ENCODE data around the gene PHF10. TPM values are rescaled to one million over a fixed set of nuclear protein-coding genes. Genes with fewer than 3 reads are reported as not detected.
"Not testable (repeated sequence)": the region's sequence is repeated elsewhere in the genome, so short reads cannot be mapped to it uniquely, and the experiment has no call there.

PHF10 gene
- total RNA-seq, 2 donors from 2014 or later = 82.5 to 82.8 TPM

GRCh38 chr6:169700296-169700695, 24.0 kb downstream of the PHF10 start:
- DNase-seq = no peak
- H3K27ac ChIP-seq (ENCODE audit: low read depth, low read length) = no peak overlapping the region

GRCh38 chr6:169697115-169697514, 27.2 kb downstream of the PHF10 start:
- H3K4me3 Mint-ChIP-seq; H3K27ac ChIP-seq (ENCODE audit: low read depth, low read length); H3K4me1 Mint-ChIP-seq; H3K27me3 ChIP-seq (ENCODE audit: control insufficient read depth, insufficient read depth, low read length, poor library complexity, severe bottlenecking); H3K27me3 Mint-ChIP-seq (ENCODE audit: insufficient read depth); H3K9ac ChIP-seq (ENCODE audit: extremely low read depth, low read length, poor library complexity, severe bottlenecking); H3K4me3 ChIP-seq (ENCODE audit: low read length); H3K27ac Mint-ChIP-seq: not testable (repeated sequence)
- DNase-seq = peak; percentile 84
- Mint-ChIP-seq H3K9me3 (peaks cover 39% of the 10 kb centered on the region), H3K36me3 (ENCODE audit: low read depth) (peaks cover 65% of the 10 kb centered on the region)
- Histone ChIP-seq H3K9me3 (ENCODE audit: control insufficient read depth, low read length) (peaks cover 62% of the 10 kb centered on the region), H3K4me1 (ENCODE audit: control insufficient read depth, insufficient read depth, low read length) (peaks cover 11% of the 10 kb centered on the region), H3K36me3 (ENCODE audit: control insufficient read depth, insufficient read depth, low read length) (peaks cover 65% of the 10 kb centered on the region)
- peak; percentile 77 for TF ChIP-seq CTCF (conservative IDR thresholded peaks at IDR 0.05)
- WGBS, 2 experiments (ENCODE audit: insufficient coverage in 1 of 2, insufficient read length in 1 of 2) = 83 to 86% methylated on average over 7 to 10 of the region's 10 CpGs

More at GRCh38 chr6:169700296-169700695, 24.0 kb downstream of the PHF10 start:
- peaks cover 44% of the 10 kb centered on the region for H3K36me3 Mint-ChIP-seq (ENCODE audit: low read depth)
- no peak for TF ChIP-seq CTCF (conservative IDR thresholded peaks at IDR 0.05)
- peak overlapping the region; percentile 91 for H3K4me3 Mint-ChIP-seq
- Histone ChIP-seq H3K4me3 (ENCODE audit: low read length) (peak overlapping the region; percentile 95), H3K27me3 (ENCODE audit: control insufficient read depth, insufficient read depth, low read length, poor library complexity, severe bottlenecking) (no peaks in the 10 kb centered on the region), H3K9me3 (ENCODE audit: control insufficient read depth, low read length) (peaks cover 30% of the 10 kb centered on the region), H3K9ac (ENCODE audit: extremely low read depth, low read length, poor library complexity, severe bottlenecking) (peak overlapping the region; percentile 24), H3K4me1 (ENCODE audit: control insufficient read depth, insufficient read depth, low read length) (peaks cover 11% of the 10 kb centered on the region), H3K36me3 (ENCODE audit: control insufficient read depth, insufficient read depth, low read length) (peaks cover 64% of the 10 kb centered on the region)
- peaks cover 28% of the 10 kb centered on the region for H3K4me1 Mint-ChIP-seq
- no peaks in the 10 kb centered on the region for H3K27me3 Mint-ChIP-seq (ENCODE audit: insufficient read depth)
- H3K9me3 Mint-ChIP-seq = peaks cover 20% of the 10 kb centered on the region
- peak overlapping the region; percentile 32 for H3K27ac Mint-ChIP-seq
- 68 to 78% methylated on average over 1 to 5 of the region's 5 CpGs for WGBS, 2 experiments (ENCODE audit: insufficient coverage in 1 of 2, insufficient read length in 1 of 2)

- H3K27me3 Mint-ChIP-seq (ENCODE audit: insufficient read depth) = no peaks in the 10 kb centered on the region
- H3K4me3 Mint-ChIP-seq = no peak overlapping the region
- WGBS, 2 experiments (ENCODE audit: insufficient coverage in 1 of 2, insufficient read length in 1 of 2) = 97 to 98% methylated on average over 5 of the region's 5 CpGs
- H3K9me3 Mint-ChIP-seq = peaks cover 52% of the 10 kb centered on the region
- peaks cover 2% of the 10 kb centered on the region for H3K4me1 Mint-ChIP-seq
- peaks cover 80% of the 10 kb centered on the region for H3K36me3 Mint-ChIP-seq (ENCODE audit: low read depth)
- no peak for DNase-seq
- Histone ChIP-seq H3K4me1 (ENCODE audit: control insufficient read depth, insufficient read depth, low read length) (peaks cover 8% of the 10 kb centered on the region), H3K27ac (ENCODE audit: low read depth, low read length) (no peak overlapping the region), H3K9ac (ENCODE audit: extremely low read depth, low read length, poor library complexity, severe bottlenecking) (no peak overlapping the region), H3K4me3 (ENCODE audit: low read length) (peak overlapping the region; percentile 36), H3K9me3 (ENCODE audit: control insufficient read depth, low read length) (peaks cover 76% of the 10 kb centered on the region), H3K36me3 (ENCODE audit: control insufficient read depth, insufficient read depth, low read length) (peaks cover 77% of the 10 kb centered on the region), H3K27me3 (ENCODE audit: control insufficient read depth, insufficient read depth, low read length, poor library complexity, severe bottlenecking) (no peaks in the 10 kb centered on the region)
- TF ChIP-seq CTCF (conservative IDR thresholded peaks at IDR 0.05) = no peak
- no peak overlapping the region for H3K27ac Mint-ChIP-seq
Observed at GRCh38 chr6:169695131-169695530, 29.2 kb downstream of the PHF10 start.
